ENCODE data around the gene SDC3.

- no peak for TF ChIP-seq ZNF384 (IDR thresholded peaks at IDR 0.05; ENCODE audit: borderline replicate concordance, low read depth, low read length)
- TF ChIP-seq POLR2A (IDR thresholded peaks at IDR 0.05; ENCODE audit: low read depth, low read length): no peak
- TF ChIP-seq RAD21 (IDR thresholded peaks at IDR 0.05; ENCODE audit: insufficient read depth, low read depth, low read length): no peak
- TF ChIP-seq USF2 (IDR thresholded peaks at IDR 0.05; ENCODE audit: borderline replicate concordance, low read depth, low read length): no peak
- TF ChIP-seq MEF2A (IDR thresholded peaks at IDR 0.05; ENCODE audit: insufficient read depth, low read depth, low read length): no peak
- TF ChIP-seq BACH1 (IDR thresholded peaks at IDR 0.05; ENCODE audit: borderline replicate concordance): no peak
- no peak for TF ChIP-seq EED (IDR thresholded peaks at IDR 0.05; ENCODE audit: low read depth)
- no peak for TF ChIP-seq JUND (IDR thresholded peaks at IDR 0.05; ENCODE audit: low read depth, low read length)
- TF ChIP-seq SIX5 (IDR thresholded peaks at IDR 0.05; ENCODE audit: low read depth, low read length, severe bottlenecking): no peak
These were observed 12.5 kb downstream of the SDC3 start for GRCh38 chr1:30895944-30896660.
